ENCODE measurements around the gene NCF4. TPM values are rescaled to one million over a fixed set of nuclear protein-coding genes. Genes with fewer than 3 reads are reported as not detected.

The NCF4 gene
- total RNA-seq, 4 donors from 2014 or later: 2.1 to 15.1 (median 8.4) TPM

GRCh38 chr22:36892292-36892691 is 31.5 kb downstream of the NCF4 start:
- 20 to 22% methylated on average over 2 of the region's 2 CpGs for WGBS, 2 donors
- no peak for DNase-seq

GRCh38 chr22:36893262-36893661 is 32.5 kb downstream of the NCF4 start:
- TF ChIP-seq CTCF (IDR thresholded peaks at IDR 0.05) (no peak), POLR2A (IDR thresholded peaks at IDR 0.05) (no peak)

More at GRCh38 chr22:36892292-36892691, 31.5 kb downstream of the NCF4 start:
- peaks cover 0 to 6% (median 0%) of the 10 kb centered on the region in 4 donors for H3K27me3 ChIP-seq
- H3K36me3 ChIP-seq: no peaks in the 10 kb centered on the region
- TF ChIP-seq CTCF (IDR thresholded peaks at IDR 0.05): no peak
- TF ChIP-seq POLR2A (IDR thresholded peaks at IDR 0.05): no peak
- no peak overlapping the region for H3K27ac ChIP-seq
- peaks cover 0 to 5% (median 0%) of the 10 kb centered on the region in 3 donors for H3K4me1 ChIP-seq
- H3K9me3 ChIP-seq: peaks cover 0 to 7% (median 6%) of the 10 kb centered on the region in 3 donors
- no peak overlapping the region for H3K4me3 ChIP-seq
- intact Hi-C loops (cut with DNase I): no loop called here

GRCh38 chr22:36894266-36894665 is 33.5 kb downstream of the NCF4 start:
- intact Hi-C loops (cut with DNase I): no loop called here
- TF ChIP-seq CTCF (IDR thresholded peaks at IDR 0.05) (no peak), POLR2A (IDR thresholded peaks at IDR 0.05) (no peak)

More at GRCh38 chr22:36893262-36893661, 32.5 kb downstream of the NCF4 start:
- DNase-seq: no peak
- intact Hi-C loops (cut with DNase I): no loop called here
- Histone ChIP-seq H3K27me3 (peaks cover 0 to 13% (median 0%) of the 10 kb centered on the region in 4 donors), H3K4me1 (peaks cover 0 to 5% (median 0%) of the 10 kb centered on the region in 3 donors), H3K27ac (no peak overlapping the region), H3K4me3 (no peak overlapping the region), H3K9me3 (peaks cover 0 to 7% (median 6%) of the 10 kb centered on the region in 3 donors), H3K36me3 (no peaks in the 10 kb centered on the region)
- WGBS, 2 donors: 61 to 82% methylated on average over 3 of the region's 3 CpGs

GRCh38 chr22:36897611-36898010 is 36.8 kb downstream of the NCF4 start:
- no peak overlapping the region for H3K4me3 ChIP-seq
- WGBS, 2 donors: 62 to 65% methylated on average over 3 of the region's 3 CpGs
- no peak for DNase-seq

More at GRCh38 chr22:36894266-36894665, 33.5 kb downstream of the NCF4 start:
- H3K36me3 ChIP-seq: no peaks in the 10 kb centered on the region
- H3K4me1 ChIP-seq: peaks cover 0 to 5% (median 0%) of the 10 kb centered on the region in 3 donors
- WGBS, 2 donors: 47 to 75% methylated on average over 1 of the region's 1 CpG
- peaks cover 0 to 22% (median 0%) of the 10 kb centered on the region in 4 donors for H3K27me3 ChIP-seq
- no peak overlapping the region for H3K27ac ChIP-seq
- H3K4me3 ChIP-seq: no peak overlapping the region
- no peak for DNase-seq
- peaks cover 0 to 7% (median 6%) of the 10 kb centered on the region in 3 donors for H3K9me3 ChIP-seq

More at GRCh38 chr22:36897611-36898010, 36.8 kb downstream of the NCF4 start:
- no peak for TF ChIP-seq CTCF (IDR thresholded peaks at IDR 0.05)
- TF ChIP-seq POLR2A (IDR thresholded peaks at IDR 0.05): no peak
- H3K9me3 ChIP-seq: peaks cover 0 to 7% (median 6%) of the 10 kb centered on the region in 3 donors
- H3K36me3 ChIP-seq: no peaks in the 10 kb centered on the region
- no peak overlapping the region for H3K27ac ChIP-seq
- intact Hi-C loops (cut with DNase I): no loop called here
- peaks cover 0 to 22% (median 8%) of the 10 kb centered on the region in 3 donors for H3K4me1 ChIP-seq
- H3K27me3 ChIP-seq: peaks cover 0 to 31% (median 0%) of the 10 kb centered on the region in 4 donors

Measured in esophagus squamous epithelium (tissue), 5 donors.